GM12874 (cell line): ENCODE data around the gene MGAT4A.
A peak's percentile ranks its signal among the peaks of the same experiment; 100 is the strongest.

Experiments
- CTCF ChIP-seq: IDR thresholded peaks from 2 replicates; pipeline ENCODE4 v1.5.1; 2011; ENCODE audit warnings: low read depth, mild to moderate bottlenecking, control low read depth, low read length, moderate library complexity; ENCODE audit not compliant: insufficient read depth

The MGAT4A gene

GRCh38 chr2:98606431-98606830 is 124.5 kb downstream of the MGAT4A start:
- no peak for TF ChIP-seq CTCF

GRCh38 chr2:98605076-98605475 is 125.9 kb downstream of the MGAT4A start:
- TF ChIP-seq CTCF, result no peak

- TF ChIP-seq CTCF, result no peak
Measured at GRCh38 chr2:98604547-98604946, 126.4 kb downstream of the MGAT4A start.

- TF ChIP-seq CTCF, result peak; percentile 80
Measured at GRCh38 chr2:98601532-98602132, 129.3 kb downstream of the MGAT4A start.

GRCh38 chr2:98598781-98599428 is 132.0 kb downstream of the MGAT4A start:
- no peak for TF ChIP-seq CTCF

GRCh38 chr2:98592565-98592964 is 138.4 kb downstream of the MGAT4A start:
- no peak for TF ChIP-seq CTCF

GRCh38 chr2:98589489-98589888 is 141.4 kb downstream of the MGAT4A start:
- no peak for TF ChIP-seq CTCF
